Fibroblast of skin of right biceps (primary cell): ENCODE results near the gene ZNF516.
A peak's percentile ranks its signal among the peaks of the same experiment; 100 is the strongest.
"Not testable (repeated sequence)": the region's sequence is repeated elsewhere in the genome, so short reads cannot be mapped to it uniquely, and the experiment has no call there.

ENCODE experiments used
- DNase-seq: peaks from one replicate; pipeline ENCODE4 v3.0.0-alpha.2; 2013

Gene ZNF516

GRCh38 chr18:76495006-76495370 is at the start of gene ZNF516:
Gene ZNF516 (minus strand): TSS chr18:76495242. CDS start chr18:76443054, 52,188 bp downstream.
- DNase-seq: peak; percentile 38

GRCh38 chr18:76538846-76539245 is 43.8 kb upstream of the ZNF516 start:
- DNase-seq: no peak

- DNase-seq: no peak
These were observed 42.6 kb upstream of the ZNF516 start for GRCh38 chr18:76537621-76538020.

- DNase-seq: not testable (repeated sequence)
These were observed 41.6 kb upstream of the ZNF516 start for GRCh38 chr18:76536593-76536992.

GRCh38 chr18:76532875-76533274 is 37.8 kb upstream of the ZNF516 start:
- DNase-seq: no peak

- no peak for DNase-seq
These were observed 35.8 kb upstream of the ZNF516 start for GRCh38 chr18:76530846-76531245.

GRCh38 chr18:76530391-76530790 is 35.3 kb upstream of the ZNF516 start:
- no peak for DNase-seq

GRCh38 chr18:76529433-76529811 is 34.4 kb upstream of the ZNF516 start:
- no peak for DNase-seq

- peak; percentile 60 for DNase-seq
These were observed 33.7 kb upstream of the ZNF516 start for GRCh38 chr18:76528477-76529432.

- no peak for DNase-seq
These were observed 30.9 kb upstream of the ZNF516 start for GRCh38 chr18:76525911-76526310.

GRCh38 chr18:76524900-76525698 is 30.1 kb upstream of the ZNF516 start:
- peak; percentile 55 for DNase-seq

- no peak for DNase-seq
These were observed 29.4 kb upstream of the ZNF516 start for GRCh38 chr18:76524477-76524876.

GRCh38 chr18:76522551-76522950 is 27.5 kb upstream of the ZNF516 start:
- no peak for DNase-seq

GRCh38 chr18:76522122-76522503 is 27.1 kb upstream of the ZNF516 start:
- no peak for DNase-seq

GRCh38 chr18:76521417-76522121 is 26.5 kb upstream of the ZNF516 start:
- no peak for DNase-seq

GRCh38 chr18:76518860-76519538 is 24.0 kb upstream of the ZNF516 start:
- no peak for DNase-seq

GRCh38 chr18:76518123-76518859 is 23.2 kb upstream of the ZNF516 start:
- peak; percentile 29 for DNase-seq

GRCh38 chr18:76515576-76515975 is 20.5 kb upstream of the ZNF516 start:
- DNase-seq: no peak

- DNase-seq: no peak
These were observed 19.5 kb upstream of the ZNF516 start for GRCh38 chr18:76514573-76514972.

- DNase-seq: no peak
These were observed 12.9 kb upstream of the ZNF516 start for GRCh38 chr18:76507830-76508385.

GRCh38 chr18:76506974-76507764 is 12.1 kb upstream of the ZNF516 start:
- DNase-seq: no peak
